HG03060 (cell line): ENCODE results near the gene SP9.

Experiments
- ATAC-seq: cut with Tn5 transposase; IDR thresholded peaks from one replicate; pipeline ENCODE4 v1.9.1; 2021; ENCODE audit warnings: low read depth, moderate number of reproducible peaks; ENCODE audit not compliant: unreplicated experiment

SP9 gene

GRCh38 chr2:174333372-174334277 lies 1.1 kb upstream of the SP9 start:
- ATAC-seq = no peak

DNA sequence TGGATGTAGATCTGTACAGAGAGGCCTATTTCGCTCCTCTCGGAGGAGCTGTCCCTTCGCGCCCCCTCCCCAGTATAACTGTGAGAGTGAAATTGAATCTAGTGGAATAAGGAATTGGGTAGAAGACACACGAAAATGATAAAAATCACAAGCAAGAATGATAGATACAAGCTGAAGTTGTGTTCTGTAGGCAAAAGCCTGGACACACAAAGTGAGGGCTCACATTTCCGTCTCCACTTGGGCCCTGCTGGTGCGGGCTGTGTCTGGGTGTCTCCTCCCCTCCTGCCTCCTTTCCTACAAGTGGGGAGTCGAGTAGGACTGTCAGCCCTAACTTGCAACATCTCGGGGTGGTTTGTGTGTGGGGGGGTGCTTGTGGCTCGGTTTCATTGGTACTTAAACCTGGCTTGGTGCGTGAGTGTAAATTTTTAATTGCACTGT lies 457 bp upstream of the SP9 start:
- no peak for ATAC-seq

- no peak for ATAC-seq
These were observed 667 bp downstream of the SP9 start for GRCh38 chr2:174335254-174335987.

GRCh38 chr2:174335988-174336500 lies 1.3 kb downstream of the SP9 start:
- no peak for ATAC-seq

DNA sequence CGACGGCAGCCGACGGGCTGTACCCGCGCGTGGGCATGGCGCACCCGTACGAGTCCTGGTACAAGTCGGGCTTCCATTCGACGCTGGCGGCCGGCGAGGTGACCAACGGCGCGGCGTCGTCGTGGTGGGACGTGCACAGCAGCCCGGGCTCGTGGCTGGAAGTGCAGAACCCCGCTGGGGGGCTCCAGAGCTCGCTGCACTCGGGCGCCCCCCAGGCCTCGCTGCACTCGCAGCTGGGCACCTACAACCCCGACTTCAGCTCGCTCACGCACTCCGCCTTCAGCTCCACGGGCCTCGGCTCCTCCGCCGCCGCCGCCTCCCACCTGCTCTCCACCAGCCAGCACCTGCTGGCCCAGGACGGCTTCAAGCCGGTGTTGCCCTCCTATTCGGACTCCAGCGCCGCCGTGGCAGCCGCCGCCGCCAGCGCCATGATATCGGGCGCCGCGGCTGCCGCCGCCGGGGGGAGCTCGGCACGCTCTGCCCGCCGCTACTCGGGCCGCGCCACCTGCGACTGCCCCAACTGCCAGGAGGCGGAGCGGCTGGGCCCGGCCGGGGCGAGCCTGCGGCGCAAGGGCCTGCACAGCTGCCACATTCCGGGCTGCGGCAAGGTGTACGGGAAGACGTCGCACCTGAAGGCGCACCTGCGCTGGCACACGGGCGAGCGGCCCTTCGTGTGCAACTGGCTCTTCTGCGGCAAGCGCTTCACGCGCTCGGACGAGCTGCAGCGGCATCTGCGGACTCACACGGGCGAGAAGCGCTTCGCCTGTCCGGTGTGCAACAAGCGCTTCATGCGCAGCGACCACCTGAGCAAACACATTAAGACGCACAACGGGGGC lies 2.0 kb downstream of the SP9 start:
- no peak for ATAC-seq

DNA sequence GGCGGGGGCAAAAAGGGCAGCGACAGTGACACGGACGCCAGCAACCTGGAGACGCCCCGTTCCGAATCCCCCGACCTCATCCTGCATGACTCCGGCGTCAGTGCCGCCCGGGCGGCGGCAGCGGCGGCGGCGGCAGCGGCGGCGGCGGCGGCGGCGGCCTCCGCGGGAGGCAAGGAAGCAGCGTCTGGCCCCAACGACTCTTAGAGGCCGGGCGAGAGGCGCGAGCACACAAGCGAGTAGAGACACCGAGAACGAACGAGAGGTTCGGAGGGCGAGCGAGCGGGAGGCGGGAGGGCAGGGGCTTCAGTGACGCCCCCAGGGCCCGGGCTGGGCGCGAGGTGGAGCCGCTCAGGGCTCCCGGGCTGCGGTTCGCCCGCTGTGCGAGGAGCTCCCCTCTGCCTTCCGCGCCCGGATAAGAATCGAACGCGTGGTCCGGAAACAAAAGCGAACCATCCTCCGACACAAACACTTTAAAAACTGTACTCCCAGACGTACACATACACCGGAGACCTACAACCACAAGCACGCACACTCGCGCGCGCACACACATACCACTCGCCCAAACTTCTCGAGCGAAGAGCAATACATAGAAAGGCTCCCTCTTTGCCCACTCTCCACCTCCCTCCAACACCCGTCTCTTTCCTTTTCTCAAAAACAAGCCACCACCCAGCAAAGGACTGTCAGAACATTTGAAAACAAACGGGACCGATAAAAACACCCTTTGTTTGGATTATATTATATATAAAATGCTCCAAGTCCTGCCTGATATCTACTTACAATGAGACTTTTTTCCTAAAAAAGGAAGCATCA lies 2.8 kb downstream of the SP9 start:
- no peak for ATAC-seq

- ATAC-seq = no peak
These were observed 3.4 kb downstream of the SP9 start for GRCh38 chr2:174338147-174338605.

- ATAC-seq = no peak
These were observed 4.2 kb downstream of the SP9 start for GRCh38 chr2:174338671-174339560.

DNA sequence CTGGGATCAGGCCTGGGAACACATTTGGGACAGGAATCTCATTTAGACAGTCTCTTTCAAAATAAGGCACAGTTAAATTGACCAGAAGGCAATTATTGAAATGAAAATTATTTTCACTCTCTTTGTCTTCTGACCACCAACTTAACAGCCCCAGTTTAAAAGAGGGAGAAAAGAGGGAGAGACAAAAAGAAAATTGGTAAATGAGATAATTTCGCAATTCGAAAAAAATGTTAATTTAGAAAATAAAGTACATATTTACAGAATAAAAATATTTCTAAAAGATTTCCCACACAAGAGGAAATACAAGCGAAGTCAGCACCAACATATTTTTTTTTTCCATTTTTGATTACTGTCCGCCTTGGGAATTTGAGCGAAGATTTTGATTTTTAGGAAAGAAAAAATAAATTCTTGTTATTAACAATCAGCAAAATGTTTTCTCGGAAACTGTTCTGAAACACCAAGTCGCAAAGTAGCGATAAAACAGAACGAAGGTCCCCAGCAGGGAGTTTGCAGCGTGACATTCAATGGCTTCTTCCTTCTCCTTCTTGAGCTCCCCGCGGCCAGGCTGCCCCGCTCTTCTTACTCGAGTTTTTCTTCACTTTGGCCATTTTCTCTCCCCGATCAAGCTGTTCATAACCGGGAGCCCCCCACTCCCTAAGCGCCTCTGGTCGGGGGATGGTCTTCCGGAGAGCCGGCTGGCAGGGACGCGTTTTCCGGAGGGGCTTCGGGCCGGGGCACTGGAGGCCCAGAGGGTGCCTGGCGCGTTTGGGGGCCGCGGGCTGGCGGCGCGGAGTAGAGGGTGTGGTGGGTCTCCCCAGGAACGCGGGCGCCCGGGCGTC lies 5.0 kb downstream of the SP9 start:
- ATAC-seq = no peak

- no peak for ATAC-seq
These were observed 5.9 kb downstream of the SP9 start for GRCh38 chr2:174340400-174341292.

GRCh38 chr2:174341293-174341994 lies 6.7 kb downstream of the SP9 start:
- no peak for ATAC-seq

DNA sequence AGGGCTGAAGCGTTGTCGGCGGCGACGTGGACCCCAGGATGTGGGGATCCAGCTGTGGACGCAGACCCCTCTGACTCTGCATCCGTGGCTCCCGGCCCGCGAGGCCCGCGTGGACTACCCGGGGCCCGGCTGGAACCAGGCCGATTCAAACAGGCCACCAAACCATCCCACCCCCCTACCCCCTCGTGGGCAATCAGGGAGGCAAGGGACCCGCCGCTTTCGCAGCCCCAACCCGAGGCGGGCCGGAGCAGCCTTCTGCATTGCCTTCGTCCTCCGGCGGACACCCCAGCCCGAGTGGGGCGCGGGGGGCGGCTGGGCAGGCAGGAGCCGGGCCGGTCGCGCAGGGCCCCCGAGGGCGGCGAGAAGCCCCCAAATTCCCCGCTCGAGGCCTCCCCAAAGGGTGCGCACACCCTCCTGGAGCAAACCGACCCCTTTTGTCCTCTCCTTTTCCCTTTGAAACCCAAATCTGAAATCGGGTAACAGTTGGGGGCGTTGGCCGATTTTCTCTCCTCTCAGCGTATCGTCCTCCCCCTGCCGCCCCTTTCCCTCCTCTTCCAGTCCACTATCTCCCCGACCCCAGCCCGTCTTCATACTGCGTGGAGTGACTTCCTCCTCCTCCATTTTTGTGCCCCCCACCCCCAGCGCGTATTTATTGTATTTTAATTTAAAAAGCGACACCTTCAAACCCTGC lies 7.4 kb downstream of the SP9 start:
- no peak for ATAC-seq

DNA sequence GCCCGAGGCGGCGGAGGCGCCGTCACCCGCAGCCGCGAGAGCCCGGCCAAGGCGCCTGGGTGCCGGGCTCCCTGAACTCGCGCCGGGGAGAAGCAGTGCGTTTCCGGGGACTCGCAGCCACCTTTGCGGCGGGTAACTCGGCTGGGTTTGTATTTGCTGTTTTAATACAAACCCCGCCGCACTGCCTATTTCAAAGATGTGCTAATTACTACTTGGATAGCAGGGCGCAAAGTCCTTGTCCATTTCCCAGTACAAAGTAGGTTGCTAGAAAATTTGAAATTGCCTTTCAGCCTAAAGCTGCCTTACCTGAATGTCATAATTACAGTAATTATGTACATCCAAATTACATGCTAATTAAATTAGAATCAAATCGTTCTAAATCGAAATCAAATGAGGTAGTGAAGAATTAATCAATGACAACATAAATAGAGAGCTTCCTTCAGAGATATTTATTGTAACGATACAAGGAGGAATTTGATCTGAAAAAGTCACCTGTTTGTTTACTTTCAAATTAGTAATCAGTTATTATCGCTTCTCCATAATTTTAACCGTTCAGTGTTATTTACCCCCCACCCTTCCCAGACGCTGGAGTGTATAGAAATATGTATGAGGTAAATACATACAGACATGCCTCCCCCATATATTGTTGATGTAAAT lies 8.1 kb downstream of the SP9 start:
- ATAC-seq = no peak

DNA sequence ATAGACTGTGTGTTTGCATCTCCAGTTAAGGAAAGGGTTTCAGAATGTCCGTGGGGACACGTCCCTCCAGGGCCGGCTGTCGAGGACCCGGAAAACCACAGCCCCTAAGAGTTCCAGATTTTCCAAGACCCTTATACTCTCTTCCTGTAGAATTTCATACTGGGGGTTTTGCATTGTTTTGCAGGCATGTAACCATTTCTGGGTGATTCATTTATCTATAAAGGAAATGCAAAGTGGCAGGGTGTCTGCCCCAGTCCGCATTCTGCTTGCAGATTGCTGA lies 8.5 kb downstream of the SP9 start:
- no peak for ATAC-seq
